Astrocyte (in vitro differentiated cells and primary cell): ENCODE measurements around the gene CCDC69. TPM values are rescaled to one million over a fixed set of nuclear protein-coding genes. Genes with fewer than 3 reads are reported as not detected.

Experiments
- DNase-seq: peaks from one replicate; pipeline ENCODE4 v3.0.0-alpha.2; 2010; ENCODE audit warnings: low read depth
- FAIRE-seq: peaks from 2 replicates; lab custom pipeline; 2011; peaks lifted over from hg19 to GRCh38; lab: Jason Lieb, UNC
- H2AFZ ChIP-seq: 2 replicates; pipeline ENCODE4 v1.6.0; 2012; ENCODE audit warnings: low read depth, low read length, inconsistent platforms
- H3K27ac ChIP-seq: 2 replicates; pipeline ENCODE4 v1.5.1; 2011; ENCODE audit warnings: low read depth, low read length, inconsistent platforms
- H3K27me3 ChIP-seq: 2 replicates; pipeline ENCODE4 v1.6.0; 2011; ENCODE audit warnings: low read length, inconsistent platforms; ENCODE audit not compliant: insufficient read depth
- H3K36me3 ChIP-seq: 2 replicates; pipeline ENCODE4 v1.5.1; 2011; ENCODE audit warnings: low read length, inconsistent platforms; ENCODE audit not compliant: insufficient read depth
- H3K4me1 ChIP-seq: 2 replicates; pipeline ENCODE4 v1.5.1; 2011; ENCODE audit warnings: low read length, inconsistent platforms; ENCODE audit not compliant: insufficient read depth
- H3K4me2 ChIP-seq: 2 replicates; pipeline ENCODE4 v1.6.0; 2012; ENCODE audit warnings: low read length, inconsistent platforms
- H3K4me3 ChIP-seq: 2 replicates; pipeline ENCODE4 v1.5.1; 2011; ENCODE audit warnings: low read depth, mild to moderate bottlenecking, low read length, inconsistent platforms; ENCODE audit not compliant: insufficient read depth
- H3K79me2 ChIP-seq: 2 replicates; pipeline ENCODE4 v1.6.0; 2012; ENCODE audit warnings: mild to moderate bottlenecking, low read length, inconsistent platforms; ENCODE audit not compliant: insufficient read depth
- H3K9ac ChIP-seq: 2 replicates; pipeline ENCODE4 v1.6.0; 2012; ENCODE audit warnings: mild to moderate bottlenecking, low read length, inconsistent platforms
- H3K9me3 ChIP-seq: 2 replicates; pipeline ENCODE4 v1.5.1; 2012; ENCODE audit warnings: low read depth, mild to moderate bottlenecking, low read length, inconsistent platforms; ENCODE audit not compliant: insufficient read depth
- H4K20me1 ChIP-seq: 2 replicates; pipeline ENCODE4 v1.6.0; 2012; ENCODE audit warnings: low read length, inconsistent platforms; ENCODE audit not compliant: insufficient read depth
- H3K27ac Mint-ChIP-seq: one replicate; pipeline ENCODE4 v1.8.0; 2021; ENCODE audit warnings: mild to moderate bottlenecking, mixed read lengths; ENCODE audit not compliant: unreplicated experiment
- H3K27me3 Mint-ChIP-seq: one replicate; pipeline ENCODE4 v1.8.0; 2021; ENCODE audit warnings: low read depth, mixed read lengths; ENCODE audit not compliant: unreplicated experiment
- H3K36me3 Mint-ChIP-seq: one replicate; pipeline ENCODE4 v1.8.0; 2021; ENCODE audit warnings: low read depth, mixed read lengths; ENCODE audit not compliant: unreplicated experiment
- H3K4me1 Mint-ChIP-seq: one replicate; pipeline ENCODE4 v1.8.0; 2021; ENCODE audit warnings: low read depth, mixed read lengths; ENCODE audit not compliant: unreplicated experiment
- H3K4me3 Mint-ChIP-seq: one replicate; pipeline ENCODE4 v1.8.0; 2021; ENCODE audit warnings: mild to moderate bottlenecking, moderate library complexity, mixed read lengths; ENCODE audit not compliant: unreplicated experiment
- H3K9me3 Mint-ChIP-seq: one replicate; pipeline ENCODE4 v1.8.0; 2021; ENCODE audit warnings: mild to moderate bottlenecking, mixed read lengths; ENCODE audit not compliant: unreplicated experiment
- EZH2 ChIP-seq: IDR thresholded peaks from 2 replicates; pipeline ENCODE4 v1.6.1; 2012; ENCODE audit warnings: mild to moderate bottlenecking, low read length, inconsistent platforms; ENCODE audit not compliant: insufficient read depth
- total RNA-seq: library from RNA; stranded (reverse); gene quantifications from 2 replicates; pipeline ENCODE4 v1.2.1, GENCODE V29; 2021
- TF ChIP-seq, protein P1 (sequence below): IDR thresholded peaks from 2 replicates; pipeline ENCODE4 v1.5.1; 2011; ENCODE audit warnings: low read depth, mild to moderate bottlenecking, inconsistent platforms, low read length, moderate library complexity; ENCODE audit not compliant: insufficient read depth

Gene CCDC69
- total RNA-seq, 1 donor from 2014 or later: 4.1 TPM

DNA sequence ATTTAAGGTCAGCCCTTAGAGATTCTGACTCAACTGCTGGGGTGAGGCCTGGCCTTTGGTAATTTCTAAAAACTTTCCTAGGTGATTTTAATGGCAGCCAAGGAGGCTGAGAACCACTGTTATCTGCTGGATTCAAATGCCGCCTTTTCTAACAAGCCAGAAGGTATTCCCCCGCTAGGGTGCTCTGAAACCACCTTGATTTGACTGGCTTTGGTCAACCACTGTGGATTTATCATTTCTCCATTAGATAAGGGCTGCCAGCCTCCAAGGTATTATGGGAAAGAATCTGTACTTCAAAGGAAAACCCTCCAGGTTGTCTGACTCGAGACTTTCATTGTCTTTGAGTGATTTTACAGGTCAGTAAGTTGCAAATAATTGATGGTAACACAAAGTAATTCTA is 70.6 kb downstream of the CCDC69 start:
- peaks cover 10% of the 10 kb centered on the region for H3K36me3 ChIP-seq
- Mint-ChIP-seq H3K27ac (peak overlapping the region; percentile 8), H3K36me3 (peaks cover 9% of the 10 kb centered on the region), H3K27me3 (no peaks in the 10 kb centered on the region), H3K9me3 (no peaks in the 10 kb centered on the region), H3K4me3 (no peak overlapping the region), H3K4me1 (peaks cover 63% of the 10 kb centered on the region)
- H4K20me1 ChIP-seq: peaks cover 78% of the 10 kb centered on the region
- H3K79me2 ChIP-seq: peaks cover 100% of the 10 kb centered on the region
- no peak overlapping the region for H3K9ac ChIP-seq
- no peak overlapping the region for H3K27ac ChIP-seq
- DNase-seq: no peak
- no peaks in the 10 kb centered on the region for H3K27me3 ChIP-seq
- H2AFZ ChIP-seq: no peak overlapping the region
- no peak for FAIRE-seq
- TF ChIP-seq, protein P1, sequence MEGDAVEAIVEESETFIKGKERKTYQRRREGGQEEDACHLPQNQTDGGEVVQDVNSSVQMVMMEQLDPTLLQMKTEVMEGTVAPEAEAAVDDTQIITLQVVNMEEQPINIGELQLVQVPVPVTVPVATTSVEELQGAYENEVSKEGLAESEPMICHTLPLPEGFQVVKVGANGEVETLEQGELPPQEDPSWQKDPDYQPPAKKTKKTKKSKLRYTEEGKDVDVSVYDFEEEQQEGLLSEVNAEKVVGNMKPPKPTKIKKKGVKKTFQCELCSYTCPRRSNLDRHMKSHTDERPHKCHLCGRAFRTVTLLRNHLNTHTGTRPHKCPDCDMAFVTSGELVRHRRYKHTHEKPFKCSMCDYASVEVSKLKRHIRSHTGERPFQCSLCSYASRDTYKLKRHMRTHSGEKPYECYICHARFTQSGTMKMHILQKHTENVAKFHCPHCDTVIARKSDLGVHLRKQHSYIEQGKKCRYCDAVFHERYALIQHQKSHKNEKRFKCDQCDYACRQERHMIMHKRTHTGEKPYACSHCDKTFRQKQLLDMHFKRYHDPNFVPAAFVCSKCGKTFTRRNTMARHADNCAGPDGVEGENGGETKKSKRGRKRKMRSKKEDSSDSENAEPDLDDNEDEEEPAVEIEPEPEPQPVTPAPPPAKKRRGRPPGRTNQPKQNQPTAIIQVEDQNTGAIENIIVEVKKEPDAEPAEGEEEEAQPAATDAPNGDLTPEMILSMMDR: no peak
- TF ChIP-seq EZH2: no peak
- no peak overlapping the region for H3K4me3 ChIP-seq
- H3K9me3 ChIP-seq: no peaks in the 10 kb centered on the region
- peaks cover 32% of the 10 kb centered on the region for H3K4me1 ChIP-seq
- H3K4me2 ChIP-seq: no peak overlapping the region

- peaks cover 93% of the 10 kb centered on the region for H4K20me1 ChIP-seq
- H3K4me1 Mint-ChIP-seq: peaks cover 60% of the 10 kb centered on the region
- no peaks in the 10 kb centered on the region for H3K9me3 Mint-ChIP-seq
- H3K79me2 ChIP-seq: peaks cover 100% of the 10 kb centered on the region
- DNase-seq (peak; percentile 48), FAIRE-seq (no peak)
- H3K36me3 Mint-ChIP-seq: peaks cover 12% of the 10 kb centered on the region
- no peak overlapping the region for H2AFZ ChIP-seq
- H3K4me3 Mint-ChIP-seq: no peak overlapping the region
- H3K27ac ChIP-seq: no peak overlapping the region
- H3K4me2 ChIP-seq: no peak overlapping the region
- no peak overlapping the region for H3K9ac ChIP-seq
- TF ChIP-seq EZH2: no peak
- TF ChIP-seq, protein P1: no peak
- peaks cover 10% of the 10 kb centered on the region for H3K36me3 ChIP-seq
- no peaks in the 10 kb centered on the region for H3K27me3 ChIP-seq
- no peak overlapping the region for H3K4me3 ChIP-seq
- H3K27ac Mint-ChIP-seq: peak overlapping the region; percentile 73
- peaks cover 29% of the 10 kb centered on the region for H3K4me1 ChIP-seq
- H3K27me3 Mint-ChIP-seq: no peaks in the 10 kb centered on the region
- no peaks in the 10 kb centered on the region for H3K9me3 ChIP-seq
Observed at GRCh38 chr5:151151793-151152192, 72.1 kb downstream of the CCDC69 start.

DNA sequence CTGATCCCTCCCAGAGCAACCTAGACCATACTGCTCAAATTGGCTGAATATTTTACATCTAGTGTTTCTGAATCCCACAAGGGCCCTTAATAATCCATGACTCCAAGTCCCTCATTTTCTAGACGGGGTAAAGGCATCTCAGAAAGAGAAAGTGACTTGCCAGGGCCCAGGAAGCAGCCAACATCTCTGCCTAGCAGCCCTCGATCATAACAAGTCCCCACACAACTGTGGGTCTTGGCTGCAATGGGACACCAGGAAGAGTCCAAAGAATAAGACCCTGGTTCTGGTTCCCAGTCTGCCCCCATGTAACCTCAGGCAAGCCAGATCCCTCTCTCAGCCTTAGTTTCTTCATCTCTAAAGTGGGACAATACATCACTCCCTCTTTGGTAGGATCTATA is 72.6 kb downstream of the CCDC69 start:
- FAIRE-seq: no peak

More for the DNA sequence above, 72.6 kb downstream of the CCDC69 start:
- no peaks in the 10 kb centered on the region for H3K9me3 ChIP-seq
- peak overlapping the region; percentile 41 for H3K9ac ChIP-seq
- peaks cover 10% of the 10 kb centered on the region for H3K36me3 ChIP-seq
- H3K27me3 ChIP-seq: no peaks in the 10 kb centered on the region
- peaks cover 100% of the 10 kb centered on the region for H3K79me2 ChIP-seq
- no peak overlapping the region for H3K27ac ChIP-seq
- H3K4me1 ChIP-seq: peaks cover 26% of the 10 kb centered on the region
- peak overlapping the region; percentile 56 for H3K4me2 ChIP-seq
- H3K27me3 Mint-ChIP-seq: no peaks in the 10 kb centered on the region
- no peak overlapping the region for H2AFZ ChIP-seq
- peaks cover 98% of the 10 kb centered on the region for H4K20me1 ChIP-seq
- peaks cover 60% of the 10 kb centered on the region for H3K4me1 Mint-ChIP-seq
- TF ChIP-seq EZH2: no peak
- TF ChIP-seq, protein P1: no peak
- H3K9me3 Mint-ChIP-seq: no peaks in the 10 kb centered on the region
- DNase-seq: no peak
- no peak overlapping the region for H3K4me3 ChIP-seq
- peak overlapping the region; percentile 73 for H3K27ac Mint-ChIP-seq
- peaks cover 17% of the 10 kb centered on the region for H3K36me3 Mint-ChIP-seq
- H3K4me3 Mint-ChIP-seq: no peak overlapping the region
